ENCODE data around the gene BFAR. TPM values are rescaled to one million over a fixed set of nuclear protein-coding genes. Genes with fewer than 3 reads are reported as not detected.

The BFAR gene
- total RNA-seq, 1 experiment from 2014 or later = 57.0 TPM

DNA sequence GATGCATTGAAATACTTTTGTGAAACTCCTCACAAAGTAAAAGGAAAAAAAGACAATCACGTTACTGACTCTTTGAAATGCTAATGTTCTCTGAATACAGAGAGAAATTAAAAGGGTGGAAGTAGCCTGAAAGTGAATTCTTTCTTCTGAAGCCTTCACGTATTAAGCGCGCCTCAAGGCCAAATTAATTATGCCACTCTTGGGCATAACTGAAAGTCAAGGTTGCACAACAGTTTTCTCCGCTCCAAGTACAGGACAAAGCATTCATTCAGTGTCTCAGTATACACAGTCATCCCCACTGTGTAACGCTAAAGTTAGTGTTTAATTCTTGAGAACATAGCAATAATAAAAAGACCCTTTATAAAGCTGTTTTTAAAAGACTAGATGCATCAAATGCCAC, 24.1 kb upstream of the BFAR start:
- BruUV-seq (replicated peaks) = no TSS peak

GRCh38 chr16:14609716-14610115, 23.0 kb upstream of the BFAR start:
- no TSS peak for BruUV-seq (replicated peaks)
- Mint-ChIP-seq H3K4me3 (ENCODE audit: unreplicated experiment) (no peak overlapping the region), H3K4me1 (ENCODE audit: insufficient read depth, unreplicated experiment) (no peaks in the 10 kb centered on the region), H3K9me3 (ENCODE audit: unreplicated experiment) (no peaks in the 10 kb centered on the region), H3K27ac (ENCODE audit: low read depth, unreplicated experiment) (no peak overlapping the region), H3K27me3 (ENCODE audit: insufficient read depth, unreplicated experiment) (no peaks in the 10 kb centered on the region), H3K36me3 (ENCODE audit: insufficient read depth, unreplicated experiment) (peaks cover 89% of the 10 kb centered on the region)
- ChIA-PET CTCF (no interaction called here), POLR2A (interaction anchor here (0.7 kb wide), 1 partner anchor 1444 kb away, joined by 3 read pairs; no protein-coding TSS in a partner anchor)
- TF ChIP-seq CTCF (IDR thresholded peaks at IDR 0.05; ENCODE audit: unreplicated experiment) = no peak
- intact Hi-C loops (cut with micrococcal nuclease) = no loop called here
- no peak for DNase-seq (ENCODE audit: unreplicated experiment)

More for the DNA sequence above, 24.1 kb upstream of the BFAR start:
- H3K27ac Mint-ChIP-seq (ENCODE audit: low read depth, unreplicated experiment) = no peak overlapping the region
- no peaks in the 10 kb centered on the region for H3K27me3 Mint-ChIP-seq (ENCODE audit: insufficient read depth, unreplicated experiment)
- POLR2A ChIA-PET = interaction anchor here (0.7 to 1.1 kb wide), 2 partner anchors 12 to 25 kb away, joined by 3 read pairs; no protein-coding TSS in a partner anchor
- no peak for DNase-seq (ENCODE audit: unreplicated experiment)
- no peaks in the 10 kb centered on the region for H3K9me3 Mint-ChIP-seq (ENCODE audit: unreplicated experiment)
- intact Hi-C loops (cut with micrococcal nuclease) = no loop called here
- CTCF ChIA-PET = no interaction called here
- no peaks in the 10 kb centered on the region for H3K4me1 Mint-ChIP-seq (ENCODE audit: insufficient read depth, unreplicated experiment)
- TF ChIP-seq CTCF (IDR thresholded peaks at IDR 0.05; ENCODE audit: unreplicated experiment) = no peak
- H3K4me3 Mint-ChIP-seq (ENCODE audit: unreplicated experiment) = no peak overlapping the region
- peaks cover 92% of the 10 kb centered on the region for H3K36me3 Mint-ChIP-seq (ENCODE audit: insufficient read depth, unreplicated experiment)

DNA sequence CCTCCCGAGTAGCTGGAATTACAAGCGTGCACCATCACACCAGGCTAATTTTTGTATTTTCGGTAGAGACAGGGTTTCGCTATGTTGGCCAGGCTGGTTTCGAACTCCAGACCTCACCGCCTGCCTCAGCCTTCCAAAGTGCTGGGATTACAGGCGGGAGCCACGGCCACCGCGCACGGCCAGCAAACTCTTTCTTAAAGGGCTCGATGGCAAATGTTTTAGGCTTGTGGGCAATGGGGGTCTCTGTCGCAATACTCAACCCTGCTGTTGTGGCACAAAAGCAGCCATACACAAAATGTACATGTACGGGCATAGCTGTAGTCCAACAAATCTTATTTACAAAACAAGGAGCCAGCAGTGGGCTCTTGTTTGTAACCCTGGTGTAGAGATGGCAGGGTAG, 21.1 kb upstream of the BFAR start:
- CTCF ChIA-PET = no interaction called here
- BruUV-seq (replicated peaks) = no TSS peak
- POLR2A ChIA-PET = no interaction called here

DNA sequence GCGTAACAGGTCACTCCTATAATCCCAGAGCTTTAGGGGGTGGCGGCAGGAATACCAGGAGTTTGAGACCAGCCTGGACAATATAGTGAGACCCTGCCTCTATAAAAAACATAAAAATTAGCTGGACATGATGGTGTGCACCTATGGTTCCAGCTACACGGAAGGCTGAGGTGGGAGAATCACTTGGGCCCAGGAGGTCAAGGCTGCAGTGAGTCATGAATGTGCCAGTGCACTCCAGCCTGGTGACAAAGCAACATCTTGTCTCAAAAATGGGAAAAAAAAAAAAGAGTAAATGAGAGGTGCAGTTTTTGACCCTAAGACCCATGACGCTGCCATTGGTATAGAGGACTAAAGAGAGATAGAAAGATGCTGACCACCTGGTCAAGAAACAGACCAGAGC, 18.8 kb upstream of the BFAR start:
- H3K9me3 Mint-ChIP-seq (ENCODE audit: unreplicated experiment) = no peaks in the 10 kb centered on the region
- no TSS peak for BruUV-seq (replicated peaks)
- H3K27ac Mint-ChIP-seq (ENCODE audit: low read depth, unreplicated experiment) = no peak overlapping the region
- H3K27me3 Mint-ChIP-seq (ENCODE audit: insufficient read depth, unreplicated experiment) = no peaks in the 10 kb centered on the region
- no peak overlapping the region for H3K4me3 Mint-ChIP-seq (ENCODE audit: unreplicated experiment)
- POLR2A ChIA-PET = no interaction called here
- CTCF ChIA-PET = interaction anchor here (0.6 kb wide), 1 partner anchor 12 kb away, joined by 3 read pairs; no protein-coding TSS in a partner anchor
- no peak for DNase-seq (ENCODE audit: unreplicated experiment)
- no peaks in the 10 kb centered on the region for H3K4me1 Mint-ChIP-seq (ENCODE audit: insufficient read depth, unreplicated experiment)
- H3K36me3 Mint-ChIP-seq (ENCODE audit: insufficient read depth, unreplicated experiment) = peaks cover 96% of the 10 kb centered on the region
- TF ChIP-seq CTCF (IDR thresholded peaks at IDR 0.05; ENCODE audit: unreplicated experiment) = no peak
- intact Hi-C loops (cut with micrococcal nuclease) = no loop called here

More for the DNA sequence above, 21.1 kb upstream of the BFAR start:
- Mint-ChIP-seq H3K4me1 (ENCODE audit: insufficient read depth, unreplicated experiment) (no peaks in the 10 kb centered on the region), H3K4me3 (ENCODE audit: unreplicated experiment) (no peak overlapping the region), H3K27me3 (ENCODE audit: insufficient read depth, unreplicated experiment) (no peaks in the 10 kb centered on the region), H3K27ac (ENCODE audit: low read depth, unreplicated experiment) (no peak overlapping the region), H3K9me3 (ENCODE audit: unreplicated experiment) (no peaks in the 10 kb centered on the region), H3K36me3 (ENCODE audit: insufficient read depth, unreplicated experiment) (peaks cover 92% of the 10 kb centered on the region)
- intact Hi-C loops (cut with micrococcal nuclease) = no loop called here
- no peak for DNase-seq (ENCODE audit: unreplicated experiment)
- no peak for TF ChIP-seq CTCF (IDR thresholded peaks at IDR 0.05; ENCODE audit: unreplicated experiment)
